ENCODE measurements around the gene ADAM30.
"Not testable (repeated sequence)": the region's sequence is repeated elsewhere in the genome, so short reads cannot be mapped to it uniquely, and the experiment has no call there.

The ADAM30 gene

GRCh38 chr1:119873135-119874015, 22.9 kb downstream of the ADAM30 start:
- no peak for DNase-seq

- DNase-seq: no peak
Measured at GRCh38 chr1:119871881-119872280, 24.4 kb downstream of the ADAM30 start.

- no peak for DNase-seq
Measured at GRCh38 chr1:119870917-119871596, 25.3 kb downstream of the ADAM30 start.

- DNase-seq: no peak
Measured at GRCh38 chr1:119869995-119870394, 26.3 kb downstream of the ADAM30 start.

- no peak for DNase-seq
Measured at GRCh38 chr1:119868176-119868575, 28.1 kb downstream of the ADAM30 start.

GRCh38 chr1:119866451-119866850, 29.9 kb downstream of the ADAM30 start:
- DNase-seq: no peak

GRCh38 chr1:119865627-119866026, 30.7 kb downstream of the ADAM30 start:
- no peak for DNase-seq

- no peak for DNase-seq
Measured at GRCh38 chr1:119862276-119862675, 34.0 kb downstream of the ADAM30 start.

GRCh38 chr1:119861547-119861946, 34.8 kb downstream of the ADAM30 start:
- no peak for DNase-seq

- no peak for DNase-seq
Measured at GRCh38 chr1:119859647-119860046, 36.7 kb downstream of the ADAM30 start.

- DNase-seq: not testable (repeated sequence)
Measured at GRCh38 chr1:119858556-119859214, 37.6 kb downstream of the ADAM30 start.

- no peak for DNase-seq
Measured at GRCh38 chr1:119858126-119858525, 38.2 kb downstream of the ADAM30 start.

- DNase-seq: no peak
Measured at GRCh38 chr1:119853155-119853554, 43.2 kb downstream of the ADAM30 start.

GRCh38 chr1:119844206-119844605, 52.1 kb downstream of the ADAM30 start:
- not testable (repeated sequence) for DNase-seq

Data from SIG-M5 (cell line).